Adrenal gland (tissue), 12 donors: ENCODE measurements around the gene IL16. TPM values are rescaled to one million over a fixed set of nuclear protein-coding genes. Genes with fewer than 3 reads are reported as not detected.

ENCODE experiments used
- DNase-seq, 7 donors: peaks; one replicate each; pipeline ENCODE4 v3.0.0-alpha.2; 2019 to 2020
- H3K27ac ChIP-seq, 5 donors: fragments of 200-600 bp; sonication (generic) in 4 of 5; 1 replicate in 3 of 5; 2 replicates in 2 of 5; pipeline versions ENCODE4 v1.5.1 to v1.8.0; 2016 to 2020; ENCODE audit warnings: mild to moderate bottlenecking in 1 of 5
- H3K27me3 ChIP-seq: fragments of 200-600 bp; 2 replicates; pipeline ENCODE4 v1.8.0; 2021
- H3K36me3 ChIP-seq, 2 donors: fragments of 200-600 bp; replicated peaks in 1 of 2; 1 replicate in 1 of 2; 2 replicates in 1 of 2; pipeline versions ENCODE4 v1.5.1 to v1.8.0; 2018 to 2022
- H3K4me1 ChIP-seq, 2 donors: fragments of 200-600 bp; replicated peaks in 1 of 2; 1 replicate in 1 of 2; 2 replicates in 1 of 2; pipeline versions ENCODE4 v1.5.1 to v1.8.0; 2018 to 2021
- H3K4me3 ChIP-seq, 4 donors: fragments of 200-600 bp; sonication (generic) in 3 of 4; one replicate each; pipeline ENCODE4 v1.5.1; 2016 to 2018
- H3K9me3 ChIP-seq, 3 donors: fragments of 200-600 bp; sonication (generic) in 1 of 3; replicated peaks in 1 of 3; 1 replicate in 2 of 3; 2 replicates in 1 of 3; pipeline versions ENCODE4 v1.5.1 to v1.8.0; 2016 to 2021
- POLR2A ChIP-seq, 2 donors: fragments of 450-650 bp; IDR thresholded peaks; one replicate each; pipeline ENCODE4 v1.6.1; 2017; ENCODE audit warnings: antibody characterized with exemption in 2 of 2, mild to moderate bottlenecking in 2 of 2, moderate library complexity in 1 of 2
- WGBS, 4 donors: extraction: QIAGEN DNeasy Blood & Tissue Kit in 2 of 4; methylation state at CpG; one replicate each; pipeline versions ENCODE4 v1.1.5 to v1.1.7; 2013 to 2017; 5-methylcytosine and 5-hydroxymethylcytosine counted together
- intact Hi-C, 2 donors: fragments of 100-400 bp; cut with DNase I; formaldehyde crosslinking; loops; one replicate each; pipeline versions ENCODE4 v1.14.1 to v1.15.0; 2022 to 2023
- polyA plus RNA-seq, 3 donors: library from polyadenylated mRNA; stranded (reverse); fragments of 200-250 nt in 2 of 3; fragments of 350-450 nt in 1 of 3; fragmentation: Illumina TruSeq in 1 of 3; extraction: RNeasy Lipid Tissue Mini Kit (QIAGEN cat#74804) in 1 of 3; gene quantifications; one replicate each; pipeline ENCODE4 v1.2.3, GENCODE V29; 2013 to 2014
- total RNA-seq, 9 donors: library from RNA; depleted of rRNA in 4 of 9; stranded (reverse); fragments of >200 nt in 4 of 9; fragments of 120-200 nt in 1 of 9; fragmentation: NEBNext Ultra II Directional in 1 of 9; extraction: Animal tissue kit (Norgen Biotek cat#: 25700) in 1 of 9; gene quantifications; one replicate each; pipeline versions ENCODE4 v1.1.0 to v1.2.4, GENCODE V29; 2013 to 2023
- TF ChIP-seq, protein P1 (sequence below), 6 experiments: fragments of 450-650 bp in 4 of 6; fragments of 200-600 bp in 2 of 6; sonication (generic) in 1 of 6; IDR thresholded peaks; 1 replicate in 5 of 6; 2 replicates in 1 of 6; pipeline versions ENCODE4 v1.5.1 to v1.8.0; 2016 to 2021; ENCODE audit warnings: antibody characterized with exemption in 6 of 6, mild to moderate bottlenecking in 2 of 6, moderate library complexity in 1 of 6
- donor health status: healthy with polysubstance abuse.
- donor health status: Bipolar disorder and iron deficiency.
- donor health status: DM: yes; HTN: yes; CAD: no.
- donor health status: DM: no; HTN: no; CAD: no.
- donor health status: DM: no; HTN: no; CAD: no.
- donor health status: DM: yes; HTN: yes; CAD: no.

Gene IL16
- total and polyA plus RNA-seq, 12 donors, result 2.2 to 16.0 (median 6.3) TPM

DNA sequence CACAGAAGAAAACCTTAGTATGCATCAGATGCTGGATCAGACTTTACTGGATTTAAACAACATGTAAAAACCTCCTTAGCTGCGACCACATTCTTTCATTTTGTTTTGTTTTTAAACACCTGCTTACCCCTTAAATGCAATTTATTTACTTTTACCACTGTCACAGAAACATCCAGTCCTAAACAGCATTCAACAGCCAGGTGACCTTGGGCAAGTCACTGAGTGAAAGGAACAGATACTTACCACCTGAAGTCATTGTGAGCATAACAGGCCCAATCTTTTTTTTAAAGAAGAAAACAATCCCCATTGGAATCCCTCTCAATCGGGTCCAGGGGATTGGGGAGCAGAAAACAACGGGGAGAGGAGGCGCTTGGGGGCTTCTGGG, 126.9 kb downstream of the IL16 start:
- Histone ChIP-seq H3K27ac (peak overlapping the region in 3 of 5 donors; percentile 49 to 78 (median 58)), H3K36me3 (no peaks in the 10 kb centered on the region), H3K4me3 (peak overlapping the region in 3 of 4 donors; percentile 14 to 86 (median 68)), H3K27me3 (no peaks in the 10 kb centered on the region), H3K9me3 (no peaks in the 10 kb centered on the region), H3K4me1 (peaks cover 3 to 4% of the 10 kb centered on the region in 2 donors)
- TF ChIP-seq POLR2A (IDR thresholded peaks at IDR 0.05), result no peak
- TF ChIP-seq, protein P1, sequence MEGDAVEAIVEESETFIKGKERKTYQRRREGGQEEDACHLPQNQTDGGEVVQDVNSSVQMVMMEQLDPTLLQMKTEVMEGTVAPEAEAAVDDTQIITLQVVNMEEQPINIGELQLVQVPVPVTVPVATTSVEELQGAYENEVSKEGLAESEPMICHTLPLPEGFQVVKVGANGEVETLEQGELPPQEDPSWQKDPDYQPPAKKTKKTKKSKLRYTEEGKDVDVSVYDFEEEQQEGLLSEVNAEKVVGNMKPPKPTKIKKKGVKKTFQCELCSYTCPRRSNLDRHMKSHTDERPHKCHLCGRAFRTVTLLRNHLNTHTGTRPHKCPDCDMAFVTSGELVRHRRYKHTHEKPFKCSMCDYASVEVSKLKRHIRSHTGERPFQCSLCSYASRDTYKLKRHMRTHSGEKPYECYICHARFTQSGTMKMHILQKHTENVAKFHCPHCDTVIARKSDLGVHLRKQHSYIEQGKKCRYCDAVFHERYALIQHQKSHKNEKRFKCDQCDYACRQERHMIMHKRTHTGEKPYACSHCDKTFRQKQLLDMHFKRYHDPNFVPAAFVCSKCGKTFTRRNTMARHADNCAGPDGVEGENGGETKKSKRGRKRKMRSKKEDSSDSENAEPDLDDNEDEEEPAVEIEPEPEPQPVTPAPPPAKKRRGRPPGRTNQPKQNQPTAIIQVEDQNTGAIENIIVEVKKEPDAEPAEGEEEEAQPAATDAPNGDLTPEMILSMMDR (IDR thresholded peaks at IDR 0.05), result no peak
- intact Hi-C loops, result no loop called here
- 16 to 20% (median 19%) methylated on average over 4 of the region's 4 CpGs for WGBS, 4 donors
- DNase-seq, result no peak

DNA sequence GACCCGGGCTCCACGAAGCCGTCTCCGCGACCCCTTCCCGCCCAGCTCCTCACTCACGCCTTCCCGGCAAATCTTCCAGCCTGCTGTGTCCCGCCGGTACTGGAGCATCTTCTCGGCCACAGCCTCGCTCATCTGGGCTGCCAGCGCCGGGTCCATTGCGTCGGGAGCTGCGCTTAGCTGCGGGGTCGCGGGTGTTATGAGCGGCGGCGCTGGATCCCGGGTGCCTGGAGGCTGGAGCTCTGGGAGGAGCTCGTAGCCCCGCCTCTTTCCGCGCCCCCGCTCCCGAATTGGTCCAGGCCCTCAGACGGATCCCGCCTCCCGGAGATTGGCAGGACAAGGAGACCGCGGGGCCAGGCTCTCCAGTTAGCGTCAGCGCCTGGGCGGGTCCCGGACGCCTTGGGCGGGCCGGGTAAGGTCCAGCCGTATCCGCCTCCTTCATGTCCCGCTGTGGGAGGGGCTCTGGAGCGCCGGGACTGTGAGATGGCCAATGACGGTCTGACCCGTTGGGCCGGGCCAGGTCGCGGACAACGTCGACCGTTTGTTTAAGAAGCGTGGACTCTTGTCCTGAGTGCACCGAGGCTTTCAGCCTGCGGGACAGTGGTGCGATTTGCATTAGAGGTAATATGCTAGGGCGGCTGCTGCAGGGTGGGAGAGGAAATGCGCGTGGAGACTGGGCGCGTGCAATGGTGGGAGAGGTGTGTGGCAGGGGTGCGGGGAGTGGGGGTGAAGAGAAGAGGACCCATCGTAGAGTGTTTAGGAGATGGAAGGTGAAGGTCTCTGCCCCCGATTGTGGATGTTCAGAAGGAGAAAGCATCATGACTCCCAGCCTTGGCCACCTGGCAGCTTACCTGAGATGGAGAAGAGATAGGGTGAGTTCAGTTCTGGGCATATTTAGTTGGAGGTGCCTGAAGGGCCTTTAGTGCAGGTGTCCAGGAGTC, 127.5 kb downstream of the IL16 start, which contains the start of gene STARD5:
TSS of gene STARD5 (minus strand) at position 198 of the 938 bp plus-strand sequence. CDS start at position 156, 42 bp downstream.
- no peaks in the 10 kb centered on the region for H3K36me3 ChIP-seq
- intact Hi-C loops, result no loop called here
- peak within 1 kb of the TSS in 3 of 5 donors; percentile 49 to 78 (median 58) for H3K27ac ChIP-seq
- H3K4me3 ChIP-seq, result peak within 1 kb of the TSS in 3 of 4 donors; percentile 14 to 86 (median 68)
- DNase-seq, result peak; percentile 99 to 100 (median 99)
- TF ChIP-seq POLR2A (IDR thresholded peaks at IDR 0.05), result peak; percentile 61 to 69
- TF ChIP-seq, protein P1 (IDR thresholded peaks at IDR 0.05), result no peak
- H3K9me3 ChIP-seq, result no peaks in the 10 kb centered on the region
- H3K4me1 ChIP-seq, result peaks cover 3 to 4% of the 10 kb centered on the region in 2 donors
- H3K27me3 ChIP-seq, result no peaks in the 10 kb centered on the region
- WGBS, 4 donors, result 1 to 2% (median 1%) methylated on average over 23 to 67 of the region's 67 CpGs

DNA sequence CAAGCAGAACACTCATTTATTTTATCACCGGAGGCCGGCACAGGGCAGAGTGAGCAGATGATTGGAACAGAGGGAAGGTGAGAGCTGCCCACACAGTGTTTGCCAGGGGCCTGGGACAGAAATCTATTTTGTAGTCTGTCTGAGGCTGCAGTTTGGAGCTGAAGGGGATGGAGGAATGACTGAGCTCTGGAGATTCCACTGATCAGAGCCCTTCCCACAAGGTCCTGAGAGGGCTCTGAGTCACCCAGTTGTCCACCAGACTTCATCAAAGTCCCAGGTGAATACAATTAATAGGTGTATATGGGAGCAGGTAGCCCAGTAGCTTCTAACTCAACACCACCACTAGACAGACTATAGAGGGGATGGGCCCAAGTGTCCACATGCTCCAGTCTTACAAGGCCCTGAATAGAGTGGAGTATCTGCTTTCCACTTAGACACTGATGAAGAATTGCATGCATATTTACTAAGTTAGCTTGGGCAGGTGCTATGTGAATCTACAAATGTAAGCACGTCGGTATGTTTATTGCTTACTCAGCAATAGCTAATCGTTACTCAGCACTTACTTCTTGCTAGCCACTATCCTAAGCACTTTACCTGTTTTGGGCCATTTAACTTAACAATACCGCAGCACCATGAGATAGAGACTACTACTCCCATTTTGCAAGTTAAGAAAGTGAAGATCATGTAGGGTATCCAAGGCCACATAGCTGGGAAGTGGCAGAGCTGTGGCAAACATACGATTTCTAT, 130.0 kb downstream of the IL16 start:
- WGBS, 4 donors, result 81 to 87% (median 84%) methylated on average over 7 of the region's 7 CpGs
- no peaks in the 10 kb centered on the region for H3K36me3 ChIP-seq
- no peak for TF ChIP-seq POLR2A (IDR thresholded peaks at IDR 0.05)
- TF ChIP-seq, protein P1 (IDR thresholded peaks at IDR 0.05), result no peak
- H3K27me3 ChIP-seq, result no peaks in the 10 kb centered on the region
- peaks cover 3 to 4% of the 10 kb centered on the region in 2 donors for H3K4me1 ChIP-seq
- DNase-seq, result no peak
- no peak overlapping the region for H3K27ac ChIP-seq
- no peaks in the 10 kb centered on the region for H3K9me3 ChIP-seq
- intact Hi-C loops, result no loop called here
- H3K4me3 ChIP-seq, result no peak overlapping the region

DNA sequence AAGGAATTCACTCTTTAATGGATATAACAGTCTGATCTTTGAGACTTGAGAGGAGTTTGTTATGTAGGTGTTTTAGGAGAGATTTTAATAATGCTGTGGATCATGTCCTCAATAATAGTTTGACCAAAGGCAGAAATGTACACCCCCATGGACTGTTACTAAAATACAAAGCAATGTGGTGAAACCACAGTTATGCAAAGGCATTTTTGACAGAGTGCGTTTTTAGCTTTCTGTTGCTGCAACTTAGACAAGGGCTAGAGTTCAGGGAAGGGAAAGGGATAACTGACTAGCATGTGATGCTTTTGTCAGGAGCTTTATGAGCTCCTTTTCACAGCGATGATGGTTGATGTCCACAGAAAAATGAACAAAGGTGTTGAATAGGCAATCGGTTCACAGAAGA, 130.8 kb downstream of the IL16 start:
- intact Hi-C loops, result no loop called here
- 72 to 82% (median 75%) methylated on average over 3 of the region's 3 CpGs for WGBS, 4 donors
- no peaks in the 10 kb centered on the region for H3K9me3 ChIP-seq
- TF ChIP-seq, protein P1 (IDR thresholded peaks at IDR 0.05), result no peak
- TF ChIP-seq POLR2A (IDR thresholded peaks at IDR 0.05), result no peak
- no peak overlapping the region for H3K27ac ChIP-seq
- H3K4me3 ChIP-seq, result no peak overlapping the region
- no peak for DNase-seq
- no peaks in the 10 kb centered on the region for H3K36me3 ChIP-seq
- peaks cover 3 to 4% of the 10 kb centered on the region in 2 donors for H3K4me1 ChIP-seq
- H3K27me3 ChIP-seq, result no peaks in the 10 kb centered on the region
